Esophagus (tissue), 2 donors: ENCODE data around the gene MRPS21. TPM values are rescaled to one million over a fixed set of nuclear protein-coding genes. Genes with fewer than 3 reads are reported as not detected.

Source experiments
- H3K27ac ChIP-seq, 2 donors: one replicate each; pipeline ENCODE4 v1.5.1; 2013; ENCODE audit warnings: low read depth in 2 of 2, mild to moderate bottlenecking in 2 of 2, inconsistent platforms in 1 of 2, low read length in 1 of 2, moderate library complexity in 1 of 2
- H3K27me3 ChIP-seq, 2 donors: one replicate each; pipeline ENCODE4 v1.6.1; 2013; ENCODE audit warnings: low read length in 2 of 2, control low read depth in 1 of 2, mild to moderate bottlenecking in 1 of 2; ENCODE audit not compliant: insufficient read depth in 2 of 2, control insufficient read depth in 1 of 2
- H3K36me3 ChIP-seq, 2 donors: one replicate each; pipeline ENCODE4 v1.6.1; 2013; ENCODE audit warnings: low read length in 1 of 2; ENCODE audit not compliant: control insufficient read depth in 2 of 2, insufficient read depth in 2 of 2
- H3K4me1 ChIP-seq, 2 donors: one replicate each; pipeline ENCODE4 v1.6.1; 2013; ENCODE audit warnings: low read length in 1 of 2; ENCODE audit not compliant: control insufficient read depth in 2 of 2, insufficient read depth in 2 of 2
- H3K4me3 ChIP-seq, 2 donors: one replicate each; pipeline ENCODE4 v1.5.1; 2013; ENCODE audit warnings: low read length in 2 of 2, mild to moderate bottlenecking in 2 of 2, low read depth in 1 of 2, moderate library complexity in 1 of 2
- H3K9me3 ChIP-seq, 2 donors: one replicate each; pipeline ENCODE4 v1.6.1; 2013; ENCODE audit warnings: mild to moderate bottlenecking in 2 of 2, low read depth in 1 of 2, low read length in 1 of 2, moderate library complexity in 1 of 2; ENCODE audit not compliant: control insufficient read depth in 2 of 2, insufficient read depth in 1 of 2
- WGBS, 2 donors: extraction: QIAGEN DNeasy Blood & Tissue Kit; methylation state at CpG; one replicate each; pipeline ENCODE4 v1.1.7; 2013; 5-methylcytosine and 5-hydroxymethylcytosine counted together
- polyA plus RNA-seq, 2 donors: library from polyadenylated mRNA; stranded (reverse); fragments of 200-250 nt; gene quantifications; one replicate each; pipeline ENCODE4 v1.2.3, GENCODE V29; 2013
- donor health status: healthy with polysubstance abuse.
- donor health status: Bipolar disorder and iron deficiency.

The MRPS21 gene
- 100 to 1,000 TPM in 1 of 2 donors, 10 to 100 TPM in 1; 80.0 to 122 TPM for polyA plus RNA-seq

DNA sequence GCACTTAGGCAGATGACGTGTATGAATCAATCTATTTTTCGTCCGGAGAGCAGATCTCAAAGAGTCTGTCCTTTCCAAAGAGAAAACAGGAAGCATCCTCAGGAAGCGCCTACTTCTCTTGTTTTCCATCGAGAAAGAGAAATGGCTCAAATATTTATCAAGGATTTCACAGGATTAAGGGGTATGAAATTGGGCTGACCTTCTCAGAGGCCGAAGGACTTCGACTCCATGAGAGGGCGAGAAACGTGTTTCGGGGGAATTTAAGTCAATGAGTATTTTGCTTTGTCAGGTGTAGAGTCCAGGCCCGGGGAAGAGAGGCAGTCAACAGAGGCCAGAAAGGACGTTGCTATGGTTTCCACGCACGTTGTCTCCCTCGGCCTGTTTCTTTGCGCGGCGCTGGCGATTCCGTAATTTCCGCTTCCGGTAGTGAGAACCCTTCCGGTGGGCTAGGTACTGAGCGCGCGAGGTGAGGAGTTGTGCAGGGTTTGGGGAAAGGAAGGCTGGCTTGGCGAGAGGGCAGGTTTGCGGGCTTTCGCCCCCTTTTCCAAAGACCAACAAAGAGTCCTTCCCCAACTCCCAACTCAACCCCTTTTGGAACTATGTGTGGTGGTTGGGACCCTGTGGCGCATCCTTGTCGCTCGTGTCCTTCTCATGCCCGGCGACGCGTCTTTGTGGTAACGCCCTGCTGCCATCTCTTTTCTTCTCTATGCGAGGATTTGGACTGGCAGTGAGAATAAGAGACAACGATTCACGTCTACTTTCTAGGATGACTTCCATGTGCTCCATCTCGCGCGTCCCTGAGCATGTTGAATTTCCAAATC lies at the start of gene MRPS21:
Gene MRPS21 (plus strand): TSS at position 429 of the 821 bp plus-strand sequence. CDS start 506 bp downstream, outside the sequence.
- no peaks in the 10 kb centered on the region for H3K36me3 ChIP-seq
- H3K27me3 ChIP-seq: no peaks in the 10 kb centered on the region
- no peaks in the 10 kb centered on the region for H3K4me1 ChIP-seq
- no peaks in the 10 kb centered on the region for H3K9me3 ChIP-seq
- peak within 1 kb of the TSS; percentile 63 to 88 for H3K4me3 ChIP-seq
- peak within 1 kb of the TSS; percentile 45 to 93 for H3K27ac ChIP-seq
- 6% methylated on average over 42 to 43 of the region's 43 CpGs for WGBS, 2 donors

GRCh38 chr1:150249936-150250335 lies 43.7 kb upstream of the MRPS21 start:
- no peaks in the 10 kb centered on the region for H3K36me3 ChIP-seq
- H3K27me3 ChIP-seq: no peaks in the 10 kb centered on the region
- H3K27ac ChIP-seq: no peak overlapping the region
- H3K4me1 ChIP-seq: no peaks in the 10 kb centered on the region
- H3K9me3 ChIP-seq: no peaks in the 10 kb centered on the region
- H3K4me3 ChIP-seq: no peak overlapping the region
- 78 to 81% methylated on average over 2 of the region's 2 CpGs for WGBS, 2 donors

GRCh38 chr1:150256198-150256553 lies 37.5 kb upstream of the MRPS21 start:
- Histone ChIP-seq H3K27ac (no peak overlapping the region), H3K4me3 (no peak overlapping the region)

GRCh38 chr1:150256554-150257341 lies 36.9 kb upstream of the MRPS21 start:
- Histone ChIP-seq H3K4me3 (no peak overlapping the region), H3K4me1 (peaks cover 2 to 3% of the 10 kb centered on the region in 2 donors), H3K9me3 (no peaks in the 10 kb centered on the region), H3K36me3 (no peaks in the 10 kb centered on the region), H3K27ac (no peak overlapping the region), H3K27me3 (no peaks in the 10 kb centered on the region)
- 33 to 34% methylated on average over 14 of the region's 14 CpGs for WGBS, 2 donors

More at GRCh38 chr1:150256198-150256553, 37.5 kb upstream of the MRPS21 start:
- H3K27me3 ChIP-seq: no peaks in the 10 kb centered on the region
- H3K9me3 ChIP-seq: no peaks in the 10 kb centered on the region
- WGBS, 2 donors: 0% methylated on average over 1 of the region's 1 CpG
- no peaks in the 10 kb centered on the region for H3K36me3 ChIP-seq
- peaks cover 2 to 3% of the 10 kb centered on the region in 2 donors for H3K4me1 ChIP-seq

- WGBS, 2 donors: 52 to 68% methylated on average over 12 to 13 of the region's 13 CpGs
- no peaks in the 10 kb centered on the region for H3K27me3 ChIP-seq
- H3K4me1 ChIP-seq: peaks cover 2 to 3% of the 10 kb centered on the region in 2 donors
- no peak within 1 kb of the TSS for H3K27ac ChIP-seq
- no peaks in the 10 kb centered on the region for H3K9me3 ChIP-seq
- H3K4me3 ChIP-seq: no peak within 1 kb of the TSS
- no peaks in the 10 kb centered on the region for H3K36me3 ChIP-seq
Measured at GRCh38 chr1:150257624-150258585, 35.8 kb upstream of the MRPS21 start, which contains the start of gene CA14. Gene CA14, plus strand, starts transcription at chr1:150257774. Its CDS starts 355 bp downstream, at chr1:150258129.

DNA sequence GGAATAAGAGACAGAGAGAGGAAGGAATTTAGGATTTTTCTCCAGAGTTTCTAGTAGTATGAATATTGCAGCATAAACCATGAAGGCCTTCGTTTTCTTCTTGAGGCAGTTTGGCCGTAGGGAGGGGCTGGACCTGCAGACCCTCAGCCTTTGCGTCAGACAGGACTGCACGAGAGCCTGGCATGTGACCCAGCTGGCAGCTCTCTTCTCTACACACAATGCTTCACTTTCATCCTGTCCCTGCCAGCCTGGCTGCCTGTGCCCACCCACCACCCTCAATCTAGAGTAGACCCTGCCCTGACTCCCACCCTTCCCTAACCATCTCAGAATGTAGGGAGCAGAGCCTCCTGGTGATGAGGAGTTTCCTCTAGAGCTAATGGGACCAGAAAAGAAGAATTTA lies 34.4 kb upstream of the MRPS21 start:
- Histone ChIP-seq H3K36me3 (no peaks in the 10 kb centered on the region), H3K27me3 (no peaks in the 10 kb centered on the region), H3K4me1 (peaks cover 2 to 3% of the 10 kb centered on the region in 2 donors), H3K4me3 (no peak overlapping the region), H3K27ac (no peak overlapping the region), H3K9me3 (no peaks in the 10 kb centered on the region)
- 37 to 39% methylated on average over 4 of the region's 4 CpGs for WGBS, 2 donors

- Histone ChIP-seq H3K9me3 (no peaks in the 10 kb centered on the region), H3K36me3 (peaks cover 0 to 4% of the 10 kb centered on the region in 2 donors), H3K4me3 (peak overlapping the region; percentile 1 to 18), H3K4me1 (peaks cover 2 to 3% of the 10 kb centered on the region in 2 donors), H3K27ac (peak overlapping the region in 1 of 2 donors; percentile 50), H3K27me3 (no peaks in the 10 kb centered on the region)
- WGBS, 2 donors: 22 to 24% methylated on average over 11 of the region's 11 CpGs
Measured at GRCh38 chr1:150259758-150260669, 33.6 kb upstream of the MRPS21 start.

GRCh38 chr1:150261367-150261766 lies 32.3 kb upstream of the MRPS21 start:
- H3K36me3 ChIP-seq: peaks cover 10 to 13% of the 10 kb centered on the region in 2 donors
- H3K27ac ChIP-seq: no peak overlapping the region
- H3K9me3 ChIP-seq: no peaks in the 10 kb centered on the region
- H3K4me3 ChIP-seq: no peak overlapping the region
- 88 to 90% methylated on average over 6 of the region's 6 CpGs for WGBS, 2 donors
- H3K4me1 ChIP-seq: peaks cover 0 to 3% of the 10 kb centered on the region in 2 donors
- H3K27me3 ChIP-seq: no peaks in the 10 kb centered on the region
